Stimulated activated CD8-positive, alpha-beta memory T cell treated with anti-CD3 and anti-CD28 coated beads, Interleukin-12 subunit alpha, Interleukin-12 subunit beta, amount 100 ng/mL, for 4 hours (primary cell): ENCODE results near the gene MLH3.
"Not testable (repeated sequence)": the region's sequence is repeated elsewhere in the genome, so short reads cannot be mapped to it uniquely, and the experiment has no call there.

ENCODE experiments used
- DNase-seq: peaks from one replicate; pipeline ENCODE4 v3.0.0-alpha.2; 2020; ENCODE audit warnings: low read depth

Gene MLH3

DNA sequence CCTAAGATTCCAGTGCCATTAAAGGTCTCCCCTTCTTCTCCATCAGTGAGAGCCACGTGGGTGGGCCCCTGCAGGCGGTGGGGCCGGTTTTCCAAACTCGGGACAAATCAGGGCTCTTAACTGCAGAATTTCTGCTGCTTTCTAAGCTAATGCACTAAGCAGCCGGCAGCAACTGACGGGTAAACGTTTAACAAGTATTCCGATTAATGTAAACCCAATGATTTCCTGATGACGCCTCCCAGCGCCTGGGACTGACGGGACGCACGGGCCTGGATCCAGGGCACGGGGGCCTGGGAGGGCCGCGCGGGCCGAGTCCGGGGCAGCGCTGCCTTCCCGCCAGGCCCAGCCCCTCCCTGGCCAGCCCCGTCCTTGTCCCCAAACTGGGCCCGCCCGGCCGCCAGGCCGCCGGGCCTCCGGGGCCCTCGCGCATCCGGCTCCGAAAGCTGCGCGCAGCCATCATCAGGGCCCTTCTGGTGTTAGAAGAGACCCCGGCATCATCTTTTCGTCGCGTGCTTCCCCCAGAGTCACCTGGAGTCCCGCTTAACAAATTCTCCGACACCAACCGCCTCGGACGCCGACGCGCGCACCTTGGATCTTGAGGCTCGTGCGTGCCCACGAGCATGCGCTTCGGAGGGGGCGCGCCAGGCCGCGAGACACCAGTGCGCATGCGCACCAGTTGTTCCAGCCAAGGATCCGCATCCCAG lies at the start of gene MLH3:
Gene MLH3, minus strand, starts transcription at position 616 of the 704 bp plus-strand sequence. CDS start 1,812 bp downstream, outside the sequence.
- peak; percentile 66 for DNase-seq

GRCh38 chr14:75098682-75099081 lies 47.4 kb upstream of the MLH3 start:
- no peak for DNase-seq

GRCh38 chr14:75098212-75098611 lies 46.9 kb upstream of the MLH3 start:
- no peak for DNase-seq

DNA sequence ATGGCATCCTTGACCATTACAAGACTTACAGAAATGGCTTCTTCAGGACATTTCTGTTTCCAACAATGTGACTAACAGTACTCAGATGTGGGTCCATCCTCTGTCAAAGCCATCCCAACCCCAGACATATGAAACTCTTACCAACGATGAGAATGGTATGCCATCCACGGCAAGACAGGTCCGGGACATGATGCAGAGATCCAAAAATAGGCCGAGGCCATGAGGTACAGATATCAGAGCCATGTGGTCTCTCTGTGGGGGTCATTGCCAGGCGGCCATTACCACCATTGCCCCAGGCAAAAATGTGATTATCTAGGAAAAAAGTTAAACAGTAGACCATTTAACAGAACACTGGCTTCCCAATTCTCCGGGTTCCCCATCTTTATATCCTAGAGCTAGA lies 45.7 kb upstream of the MLH3 start:
- DNase-seq = no peak

DNA sequence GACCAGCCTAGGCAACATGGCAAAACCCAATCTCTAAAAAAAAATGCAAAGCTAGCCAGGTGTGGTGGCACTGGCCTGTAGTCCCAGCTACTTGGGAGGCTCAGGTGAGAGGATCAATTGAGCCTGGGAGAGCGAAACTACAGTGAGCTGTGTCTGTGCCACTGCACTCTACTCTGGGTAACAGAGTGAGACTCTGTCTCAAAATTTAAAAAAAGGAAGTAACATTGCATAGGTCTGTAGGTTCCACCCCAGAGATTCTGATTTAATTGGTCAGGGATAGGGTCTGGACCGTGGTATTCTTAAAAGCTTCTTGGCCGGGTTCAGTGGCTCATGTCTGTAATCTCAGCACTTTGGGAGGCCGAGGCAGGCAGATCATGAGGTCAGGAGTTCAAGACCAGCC lies 44.4 kb upstream of the MLH3 start:
- DNase-seq = no peak

DNA sequence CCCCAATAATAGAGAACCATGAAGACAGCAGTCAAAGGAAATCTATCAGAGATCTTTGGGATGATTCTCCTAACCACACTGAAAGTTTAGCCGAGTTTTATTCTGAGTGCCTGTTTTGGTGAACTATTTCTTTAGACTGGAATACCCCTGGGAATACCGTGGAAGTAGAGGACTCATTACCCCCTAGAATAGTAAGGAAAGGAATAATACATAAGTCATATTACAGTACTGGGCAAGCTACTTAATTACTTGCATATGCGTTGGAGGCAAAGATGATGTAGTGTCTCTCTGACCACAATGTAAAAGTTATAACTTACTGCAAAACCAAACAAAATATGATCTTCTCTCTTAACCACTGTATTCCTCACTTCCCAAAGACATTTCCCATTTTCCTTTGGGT lies 43.6 kb upstream of the MLH3 start:
- DNase-seq = no peak

GRCh38 chr14:75092698-75093097 lies 41.4 kb upstream of the MLH3 start:
- no peak for DNase-seq

DNA sequence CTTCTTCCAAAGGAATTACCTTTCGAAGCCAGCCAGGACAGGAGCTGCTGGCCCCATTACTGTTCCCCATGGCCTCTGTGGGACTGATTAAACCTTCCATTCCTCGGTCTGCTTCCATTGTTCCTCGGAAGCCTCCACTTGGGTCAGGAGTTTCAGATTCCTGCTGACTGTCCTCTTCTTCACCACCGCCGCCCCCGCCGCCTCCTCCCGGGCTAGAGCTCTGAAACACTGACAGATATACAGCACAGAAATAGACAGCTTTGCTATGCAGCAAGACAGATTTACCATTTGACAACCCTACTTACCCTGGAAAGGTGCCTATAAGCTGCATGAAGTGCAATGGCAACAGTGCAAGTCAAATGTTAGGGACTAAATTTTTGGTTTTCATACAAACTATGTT lies 40.0 kb upstream of the MLH3 start:
- DNase-seq = no peak

DNA sequence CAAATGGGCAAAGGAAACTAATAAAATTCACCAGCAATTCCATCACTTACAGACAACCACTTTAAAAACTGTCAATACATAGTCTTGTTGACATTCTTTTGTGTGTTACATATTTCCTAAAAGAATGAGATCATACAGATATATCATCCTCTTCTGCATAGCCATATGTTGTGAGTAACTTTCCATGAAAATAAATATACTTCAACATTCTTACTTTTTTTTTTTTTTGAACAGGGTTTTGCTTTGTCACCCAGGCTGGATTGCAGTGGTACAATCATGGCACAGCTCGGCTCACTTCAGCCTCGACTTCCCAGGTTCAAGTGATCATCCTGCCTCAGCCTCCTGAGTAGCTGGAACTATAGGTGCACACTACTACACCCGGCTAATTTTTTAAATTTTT lies 39.1 kb upstream of the MLH3 start:
- DNase-seq = no peak

DNA sequence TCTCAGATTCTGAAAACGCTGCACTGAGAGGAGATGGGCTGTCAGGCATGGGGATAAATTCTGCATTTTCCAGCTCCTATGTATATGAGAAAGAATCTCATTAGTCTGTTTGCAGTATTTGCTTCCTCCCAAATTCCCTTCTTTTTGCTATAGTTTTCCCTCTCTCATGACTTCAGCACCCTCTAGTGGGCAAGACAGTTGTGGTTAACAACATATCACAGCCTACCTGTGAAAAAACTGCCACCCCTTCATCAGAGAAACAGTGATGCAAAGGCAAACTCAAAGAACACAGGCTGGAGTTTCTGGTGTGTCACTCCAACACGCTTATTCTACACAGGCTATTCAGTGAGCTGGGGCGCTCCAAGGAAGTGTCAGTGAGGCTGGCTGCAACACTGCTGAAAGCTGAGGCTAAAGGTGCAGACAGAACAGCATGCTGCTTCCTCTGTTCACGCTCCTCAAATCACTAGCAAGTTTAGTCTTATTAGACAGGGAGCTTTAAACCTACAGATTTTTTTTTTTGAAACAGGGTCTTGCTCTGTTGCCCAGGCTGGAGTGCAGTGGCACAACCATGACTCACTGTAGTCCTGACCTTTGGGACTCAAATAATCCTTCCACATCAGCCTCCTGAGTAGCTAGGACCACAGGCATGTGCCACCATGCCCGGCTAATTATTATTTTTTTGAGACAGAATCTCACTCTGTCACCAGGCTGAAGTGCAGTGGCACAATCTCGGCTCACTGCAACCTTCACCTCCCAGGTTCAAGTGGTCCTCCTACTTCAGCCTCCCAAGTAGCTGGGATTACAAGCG lies 37.5 kb upstream of the MLH3 start:
- DNase-seq = no peak

GRCh38 chr14:75088153-75088552 lies 36.9 kb upstream of the MLH3 start:
- no peak for DNase-seq

GRCh38 chr14:75084513-75084912 lies 33.2 kb upstream of the MLH3 start:
- no peak for DNase-seq

- no peak for DNase-seq
These were observed 32.0 kb upstream of the MLH3 start for GRCh38 chr14:75083271-75083670.

GRCh38 chr14:75081660-75082229 lies 30.5 kb upstream of the MLH3 start:
- DNase-seq = no peak

DNA sequence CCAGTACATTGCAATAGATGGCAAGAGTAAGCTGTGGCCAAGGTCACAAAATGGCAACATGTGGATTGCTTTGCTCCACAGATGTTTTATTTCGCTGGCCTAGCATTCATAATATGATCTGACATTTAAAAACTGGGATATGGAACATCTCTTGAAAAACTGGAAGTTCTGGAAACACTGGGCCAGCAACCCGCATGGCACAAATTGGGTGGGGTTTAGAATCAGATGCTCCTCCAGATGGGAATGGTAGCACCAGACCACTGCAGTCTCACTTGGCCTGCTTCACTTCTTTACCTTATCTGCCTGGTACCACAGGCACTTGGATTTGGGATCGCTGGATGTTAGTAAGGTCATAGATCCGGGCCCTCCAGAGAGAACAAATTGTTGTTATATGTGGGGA lies 28.3 kb upstream of the MLH3 start:
- no peak for DNase-seq

- no peak for DNase-seq
These were observed 26.5 kb upstream of the MLH3 start for GRCh38 chr14:75077794-75078193.

- no peak for DNase-seq
These were observed 19.1 kb upstream of the MLH3 start for GRCh38 chr14:75070383-75070782.

GRCh38 chr14:75069811-75070145 lies 18.5 kb upstream of the MLH3 start:
- no peak for DNase-seq

- DNase-seq = peak; percentile 31
These were observed 18.0 kb upstream of the MLH3 start, which contains the start of gene ZC2HC1C for GRCh38 chr14:75069121-75069810. Gene ZC2HC1C (plus strand): TSS chr14:75069641. CDS start chr14:75070574, 933 bp downstream.

DNA sequence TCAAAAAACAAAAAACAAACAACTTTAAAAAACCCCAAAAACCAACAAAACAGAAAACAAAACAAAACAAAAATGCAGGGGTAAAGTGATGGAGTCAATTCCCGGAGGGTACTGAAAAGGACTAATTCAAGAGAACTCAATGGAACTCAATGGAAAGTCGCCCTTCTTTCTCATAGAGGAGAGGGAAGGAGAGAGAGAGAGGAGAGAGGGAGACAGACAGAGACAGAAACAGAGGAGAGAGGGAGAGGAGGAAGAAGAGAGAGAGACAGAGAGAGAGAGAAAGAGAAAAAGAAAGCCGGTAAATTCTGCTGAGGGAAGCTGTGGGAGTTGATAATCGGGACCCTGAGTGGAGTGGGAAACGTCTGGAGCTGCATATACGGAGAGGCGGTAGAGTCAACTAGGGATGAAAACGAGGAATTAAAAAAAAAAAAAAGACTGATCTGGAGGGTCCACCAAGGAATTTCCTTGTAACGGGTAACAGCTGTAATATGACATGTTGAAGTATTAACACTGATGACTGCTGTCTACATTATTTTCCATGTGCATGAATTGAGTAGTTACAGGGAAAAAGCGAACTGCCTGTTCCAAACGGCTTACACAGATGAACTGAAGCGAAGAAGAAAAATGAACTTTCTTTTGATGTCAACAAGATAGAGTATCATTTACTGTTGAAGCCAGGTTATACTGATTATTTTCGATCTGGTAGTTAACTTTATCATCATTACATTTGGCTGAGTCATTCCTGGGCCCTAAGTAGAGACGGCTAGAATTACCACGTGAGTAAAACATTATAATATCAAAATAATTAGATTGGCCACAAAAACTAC lies 17.2 kb upstream of the MLH3 start:
- no peak for DNase-seq

GRCh38 chr14:75067765-75068164 lies 16.5 kb upstream of the MLH3 start:
- not testable (repeated sequence) for DNase-seq

DNA sequence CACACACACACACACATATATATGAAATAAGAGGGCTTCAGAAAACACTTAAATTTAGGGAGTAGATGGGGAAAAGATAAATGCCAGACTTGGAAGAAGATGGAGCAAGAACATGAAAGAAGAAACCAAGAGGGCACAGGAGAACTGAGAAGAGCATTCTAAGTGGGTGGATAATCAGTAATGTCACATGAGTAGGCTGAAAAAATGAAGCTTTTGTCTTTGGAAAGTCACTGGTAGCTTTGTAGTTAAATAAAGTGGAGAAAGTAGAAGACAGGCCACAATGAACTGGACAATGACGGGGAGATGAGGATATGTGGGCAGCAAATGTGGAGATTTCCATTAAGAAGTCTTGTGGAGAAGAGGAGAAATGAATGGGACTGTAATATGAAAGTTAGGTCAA lies 15.9 kb upstream of the MLH3 start:
- no peak for DNase-seq
